Right forelimb (tissue), 1 donor: ENCODE data around the gene PSMD3.

Source experiments
- DNase-seq: peaks from one replicate; pipeline ENCODE4 v3.0.0-alpha.2; 2018

The PSMD3 gene

GRCh38 chr17:39962642-39963220 lies 17.9 kb upstream of the PSMD3 start, which contains the start of gene GSDMA:
Gene GSDMA (plus strand): TSS chr17:39963004. CDS start chr17:39965688, 2,684 bp downstream.
- no peak for DNase-seq

GRCh38 chr17:39963829-39964228 lies 16.8 kb upstream of the PSMD3 start:
- no peak for DNase-seq

GRCh38 chr17:39965017-39965699 lies 15.4 kb upstream of the PSMD3 start:
- DNase-seq = no peak

GRCh38 chr17:39966771-39967170 lies 13.8 kb upstream of the PSMD3 start:
- DNase-seq = no peak

GRCh38 chr17:39968761-39969160 lies 11.8 kb upstream of the PSMD3 start:
- no peak for DNase-seq

GRCh38 chr17:39969375-39969774 lies 11.2 kb upstream of the PSMD3 start:
- DNase-seq = no peak

- DNase-seq = no peak
Observed at GRCh38 chr17:39970157-39970692, 10.4 kb upstream of the PSMD3 start.

- DNase-seq = no peak
Observed at GRCh38 chr17:39971076-39971603, 9.5 kb upstream of the PSMD3 start.

GRCh38 chr17:39972271-39972670 lies 8.3 kb upstream of the PSMD3 start:
- no peak for DNase-seq

- DNase-seq = no peak
Observed at GRCh38 chr17:39973496-39973895, 7.1 kb upstream of the PSMD3 start.

- no peak for DNase-seq
Observed at GRCh38 chr17:39974433-39974832, 6.2 kb upstream of the PSMD3 start.

- DNase-seq = no peak
Observed at GRCh38 chr17:39975801-39976200, 4.8 kb upstream of the PSMD3 start.

GRCh38 chr17:39979016-39979670 lies 1.5 kb upstream of the PSMD3 start:
- no peak for DNase-seq

GRCh38 chr17:39979893-39980350 lies 685 bp upstream of the PSMD3 start:
- DNase-seq = no peak

GRCh38 chr17:39981207-39981741 lies 667 bp downstream of the PSMD3 start:
- no peak for DNase-seq

GRCh38 chr17:39981766-39982375 lies 1.3 kb downstream of the PSMD3 start:
- no peak for DNase-seq

- no peak for DNase-seq
Observed at GRCh38 chr17:39988206-39988810, 7.7 kb downstream of the PSMD3 start.

- DNase-seq = no peak
Observed at GRCh38 chr17:39994448-39994847, 13.8 kb downstream of the PSMD3 start.

- DNase-seq = no peak
Observed at GRCh38 chr17:39995438-39995837, 14.8 kb downstream of the PSMD3 start.

GRCh38 chr17:39996162-39996561 lies 15.6 kb downstream of the PSMD3 start:
- no peak for DNase-seq

- no peak for DNase-seq
Observed at GRCh38 chr17:39996800-39997199, 16.2 kb downstream of the PSMD3 start.

GRCh38 chr17:39997543-39997942 lies 16.9 kb downstream of the PSMD3 start:
- DNase-seq = no peak
